WI38 (cell line): ENCODE results near the gene PROB1.
"Not testable (repeated sequence)": the region's sequence is repeated elsewhere in the genome, so short reads cannot be mapped to it uniquely, and the experiment has no call there.

ENCODE experiments used
- H3K4me3 ChIP-seq: 2 replicates; pipeline ENCODE4 v1.5.1; 2011; ENCODE audit warnings: low read depth, mild to moderate bottlenecking, control low read depth, low read length
- TF ChIP-seq, protein P1 (sequence below): IDR thresholded peaks from 2 replicates; pipeline ENCODE4 v1.5.1; 2012; ENCODE audit warnings: low read depth, mild to moderate bottlenecking, control low read depth, low read length

PROB1 gene, protein sequence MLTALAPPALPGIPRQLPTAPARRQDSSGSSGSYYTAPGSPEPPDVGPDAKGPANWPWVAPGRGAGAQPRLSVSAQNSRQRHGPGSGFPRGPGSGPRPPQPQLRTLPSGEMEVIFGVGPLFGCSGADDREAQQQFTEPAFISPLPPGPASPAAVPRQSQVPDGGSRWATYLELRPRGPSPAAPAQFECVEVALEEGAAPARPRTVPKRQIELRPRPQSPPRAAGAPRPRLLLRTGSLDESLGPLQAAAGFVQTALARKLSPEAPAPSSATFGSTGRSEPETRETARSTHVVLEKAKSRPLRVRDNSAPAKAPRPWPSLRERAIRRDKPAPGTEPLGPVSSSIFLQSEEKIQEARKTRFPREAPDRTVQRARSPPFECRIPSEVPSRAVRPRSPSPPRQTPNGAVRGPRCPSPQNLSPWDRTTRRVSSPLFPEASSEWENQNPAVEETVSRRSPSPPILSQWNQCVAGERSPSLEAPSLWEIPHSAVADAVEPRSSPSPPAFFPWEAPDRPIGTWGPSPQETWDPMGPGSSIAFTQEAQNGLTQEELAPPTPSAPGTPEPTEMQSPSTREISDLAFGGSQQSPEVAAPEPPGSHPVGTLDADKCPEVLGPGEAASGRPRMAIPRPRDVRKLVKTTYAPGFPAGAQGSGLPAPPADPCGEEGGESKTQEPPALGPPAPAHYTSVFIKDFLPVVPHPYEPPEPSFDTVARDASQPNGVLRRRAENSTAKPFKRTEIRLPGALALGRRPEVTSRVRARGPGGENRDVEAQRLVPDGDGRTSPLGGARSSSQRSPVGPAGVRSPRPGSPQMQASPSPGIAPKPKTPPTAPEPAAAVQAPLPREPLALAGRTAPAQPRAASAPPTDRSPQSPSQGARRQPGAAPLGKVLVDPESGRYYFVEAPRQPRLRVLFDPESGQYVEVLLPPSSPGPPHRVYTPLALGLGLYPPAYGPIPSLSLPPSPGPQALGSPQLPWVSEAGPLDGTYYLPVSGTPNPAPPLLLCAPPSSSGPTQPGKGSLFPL

GRCh38 chr5:139394654-139395566, at the start of gene PROB1:
PROB1 (minus strand) TSS chr5:139395104; CDS start chr5:139395081, 23 bp downstream.
- H3K4me3 ChIP-seq: no peak within 1 kb of the TSS
- TF ChIP-seq, protein P1, sequence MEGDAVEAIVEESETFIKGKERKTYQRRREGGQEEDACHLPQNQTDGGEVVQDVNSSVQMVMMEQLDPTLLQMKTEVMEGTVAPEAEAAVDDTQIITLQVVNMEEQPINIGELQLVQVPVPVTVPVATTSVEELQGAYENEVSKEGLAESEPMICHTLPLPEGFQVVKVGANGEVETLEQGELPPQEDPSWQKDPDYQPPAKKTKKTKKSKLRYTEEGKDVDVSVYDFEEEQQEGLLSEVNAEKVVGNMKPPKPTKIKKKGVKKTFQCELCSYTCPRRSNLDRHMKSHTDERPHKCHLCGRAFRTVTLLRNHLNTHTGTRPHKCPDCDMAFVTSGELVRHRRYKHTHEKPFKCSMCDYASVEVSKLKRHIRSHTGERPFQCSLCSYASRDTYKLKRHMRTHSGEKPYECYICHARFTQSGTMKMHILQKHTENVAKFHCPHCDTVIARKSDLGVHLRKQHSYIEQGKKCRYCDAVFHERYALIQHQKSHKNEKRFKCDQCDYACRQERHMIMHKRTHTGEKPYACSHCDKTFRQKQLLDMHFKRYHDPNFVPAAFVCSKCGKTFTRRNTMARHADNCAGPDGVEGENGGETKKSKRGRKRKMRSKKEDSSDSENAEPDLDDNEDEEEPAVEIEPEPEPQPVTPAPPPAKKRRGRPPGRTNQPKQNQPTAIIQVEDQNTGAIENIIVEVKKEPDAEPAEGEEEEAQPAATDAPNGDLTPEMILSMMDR: no peak

DNA sequence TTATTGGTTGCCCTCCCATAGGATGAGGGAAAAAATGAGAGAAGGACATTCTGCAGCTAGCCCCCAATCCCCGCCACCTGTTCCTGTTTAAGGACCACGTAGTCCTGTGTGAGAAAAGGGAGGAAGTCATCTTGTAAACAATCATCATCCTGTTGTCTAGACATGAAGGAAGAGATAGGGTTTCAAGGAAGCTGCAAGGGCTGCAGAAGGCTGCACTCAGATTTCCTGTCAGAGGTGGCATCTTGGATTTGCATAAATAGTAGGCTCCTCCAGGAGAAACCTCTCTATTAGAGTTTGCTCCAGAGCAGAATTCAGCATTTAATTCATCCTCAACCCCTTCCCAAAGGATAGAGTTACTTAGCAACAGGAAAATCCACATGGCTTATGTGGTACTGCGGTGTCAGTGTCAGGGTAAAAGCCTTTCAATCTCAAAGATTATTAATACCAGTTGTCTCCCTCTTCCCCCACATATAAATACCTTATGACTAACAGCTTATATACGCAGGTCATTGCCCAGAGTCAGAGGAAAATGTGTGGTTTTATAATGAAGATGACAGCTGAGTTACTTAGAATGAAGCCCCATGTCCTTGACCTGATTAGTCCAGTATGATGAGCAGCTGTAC, 49.0 kb upstream of the PROB1 start:
- TF ChIP-seq, protein P1: no peak

DNA sequence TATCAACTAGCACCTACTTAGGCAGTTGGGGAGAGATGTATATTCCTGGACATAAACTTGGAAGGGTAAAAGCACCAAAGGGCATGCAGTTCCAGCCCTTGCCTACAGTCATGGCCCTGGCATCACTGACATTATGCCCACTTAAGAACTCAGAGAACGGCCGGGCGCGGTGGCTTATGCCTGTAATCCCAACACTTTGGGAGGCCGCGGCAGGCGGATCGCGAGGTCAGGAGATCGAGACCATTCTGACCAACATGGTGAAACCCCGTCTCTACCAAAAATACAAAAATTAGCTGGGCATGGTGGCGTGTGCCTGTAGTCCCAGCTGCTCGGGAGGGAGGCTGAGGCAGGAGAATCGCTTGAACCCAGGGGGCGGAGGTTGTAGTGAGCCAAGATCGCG, 45.5 kb upstream of the PROB1 start:
- not testable (repeated sequence) for H3K4me3 ChIP-seq

More for the DNA sequence above, 49.0 kb upstream of the PROB1 start:
- H3K4me3 ChIP-seq: no peak overlapping the region

- TF ChIP-seq, protein P1: no peak
- H3K4me3 ChIP-seq: peak within 1 kb of the TSS; percentile 83
Observed at GRCh38 chr5:139439013-139439903, 44.4 kb upstream of the PROB1 start, which contains the start of gene DNAJC18. DNAJC18 (minus strand) TSS chr5:139439525; CDS start chr5:139439445, 80 bp downstream.

- TF ChIP-seq, protein P1: no peak
- H3K4me3 ChIP-seq: peak overlapping the region; percentile 83
Observed at GRCh38 chr5:139438707-139439012, 43.8 kb upstream of the PROB1 start.

- TF ChIP-seq, protein P1: no peak
- no peak overlapping the region for H3K4me3 ChIP-seq
Observed at GRCh38 chr5:139435676-139436075, 40.8 kb upstream of the PROB1 start.
